ENCODE results near the gene LRRN2.
"Not testable (repeated sequence)": the region's sequence is repeated elsewhere in the genome, so short reads cannot be mapped to it uniquely, and the experiment has no call there.

LRRN2 gene

DNA sequence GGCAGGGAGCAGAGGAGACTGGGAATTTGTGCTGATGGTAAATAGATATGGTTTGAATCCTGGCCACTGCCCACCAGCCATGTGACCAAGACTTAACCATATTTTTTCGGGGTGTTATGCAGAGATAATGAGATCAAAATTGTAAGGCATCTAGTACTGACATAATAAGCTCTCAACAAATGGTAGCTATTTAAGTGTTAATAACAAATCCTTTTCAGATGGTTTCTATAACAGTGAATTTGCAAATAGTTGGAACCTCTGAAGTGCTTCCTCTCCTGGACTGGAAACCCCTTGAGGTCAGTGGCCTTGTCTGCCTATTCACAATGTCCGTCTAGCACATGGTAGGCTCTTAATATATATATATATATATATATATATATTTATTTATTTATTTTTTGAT lies 104.7 kb downstream of the LRRN2 start:
- H3K27me3 Mint-ChIP-seq, result no peaks in the 10 kb centered on the region
- peaks cover 13% of the 10 kb centered on the region for H3K36me3 Mint-ChIP-seq (ENCODE audit: low read depth)
- peaks cover 27% of the 10 kb centered on the region for H3K4me1 Mint-ChIP-seq (ENCODE audit: low read depth)
- no peak overlapping the region for H3K4me3 Mint-ChIP-seq
- no peaks in the 10 kb centered on the region for H3K9me3 Mint-ChIP-seq
- H3K27ac Mint-ChIP-seq, result no peak overlapping the region

DNA sequence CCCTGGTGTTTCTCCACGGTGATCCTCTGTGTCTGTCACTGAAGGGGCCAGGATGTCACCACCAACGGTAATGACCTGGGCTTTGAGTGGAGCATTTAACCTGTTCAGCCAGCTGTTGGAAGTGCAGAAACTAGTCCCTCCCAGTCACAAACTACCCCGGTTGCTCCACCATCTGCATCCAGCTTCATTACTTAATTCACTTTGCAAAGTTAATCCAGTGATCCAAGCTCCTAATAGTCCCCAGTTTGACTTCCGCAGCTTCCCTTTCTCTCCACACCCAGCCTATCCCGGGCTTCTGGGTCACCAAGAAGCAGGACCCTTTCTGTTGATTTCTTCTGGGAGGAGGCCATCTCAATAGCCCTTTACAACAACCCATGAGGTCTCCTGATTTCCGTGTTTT lies 105.9 kb downstream of the LRRN2 start:
- Mint-ChIP-seq H3K36me3 (ENCODE audit: low read depth) (peaks cover 13% of the 10 kb centered on the region), H3K9me3 (no peaks in the 10 kb centered on the region), H3K4me3 (no peak overlapping the region), H3K27me3 (no peaks in the 10 kb centered on the region), H3K4me1 (ENCODE audit: low read depth) (peaks cover 27% of the 10 kb centered on the region), H3K27ac (peak overlapping the region; percentile 9)

DNA sequence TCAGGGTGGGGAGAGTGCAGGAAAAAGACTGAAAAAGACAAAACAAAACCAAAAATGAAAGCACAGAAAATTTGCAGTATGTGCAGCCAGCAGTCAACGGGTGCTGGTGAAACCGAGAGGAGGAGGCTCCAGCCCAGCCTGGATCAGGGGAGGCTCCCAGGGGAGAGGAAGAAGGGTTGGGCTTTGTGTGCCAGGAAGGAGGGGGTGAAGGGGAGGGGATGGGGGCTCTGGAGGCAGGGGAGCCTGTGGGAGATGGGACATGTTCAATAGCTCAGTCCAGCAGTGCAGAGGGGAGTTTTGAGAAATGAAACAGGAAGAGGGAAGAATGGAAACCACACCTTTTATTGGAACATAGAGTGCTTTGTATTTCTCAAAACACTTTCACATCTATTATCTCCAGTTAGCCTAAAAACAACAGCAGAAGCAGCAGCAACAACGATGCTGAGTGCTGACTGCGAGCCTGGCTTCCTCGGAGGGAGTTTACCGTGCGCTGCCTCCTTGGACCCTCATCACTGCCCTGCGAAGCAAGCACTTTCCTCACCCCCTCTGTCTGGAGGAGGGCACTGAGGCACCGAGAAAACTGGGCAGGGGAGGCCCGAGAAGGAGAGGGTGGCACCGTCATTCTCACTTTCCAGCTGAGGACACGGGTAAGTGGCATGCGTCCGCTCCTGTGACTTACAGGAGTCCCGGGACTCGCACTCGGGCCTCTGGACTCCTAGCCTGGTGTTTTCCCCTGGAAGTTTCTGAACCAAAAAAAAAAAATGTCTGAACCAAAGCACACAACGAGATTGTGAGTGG lies 106.5 kb downstream of the LRRN2 start:
- H3K4me1 Mint-ChIP-seq (ENCODE audit: low read depth), result peaks cover 27% of the 10 kb centered on the region
- H3K4me3 Mint-ChIP-seq, result peak overlapping the region; percentile 60
- H3K9me3 Mint-ChIP-seq, result no peaks in the 10 kb centered on the region
- H3K36me3 Mint-ChIP-seq (ENCODE audit: low read depth), result peaks cover 13% of the 10 kb centered on the region
- peak overlapping the region; percentile 63 for H3K27ac Mint-ChIP-seq
- no peaks in the 10 kb centered on the region for H3K27me3 Mint-ChIP-seq

DNA sequence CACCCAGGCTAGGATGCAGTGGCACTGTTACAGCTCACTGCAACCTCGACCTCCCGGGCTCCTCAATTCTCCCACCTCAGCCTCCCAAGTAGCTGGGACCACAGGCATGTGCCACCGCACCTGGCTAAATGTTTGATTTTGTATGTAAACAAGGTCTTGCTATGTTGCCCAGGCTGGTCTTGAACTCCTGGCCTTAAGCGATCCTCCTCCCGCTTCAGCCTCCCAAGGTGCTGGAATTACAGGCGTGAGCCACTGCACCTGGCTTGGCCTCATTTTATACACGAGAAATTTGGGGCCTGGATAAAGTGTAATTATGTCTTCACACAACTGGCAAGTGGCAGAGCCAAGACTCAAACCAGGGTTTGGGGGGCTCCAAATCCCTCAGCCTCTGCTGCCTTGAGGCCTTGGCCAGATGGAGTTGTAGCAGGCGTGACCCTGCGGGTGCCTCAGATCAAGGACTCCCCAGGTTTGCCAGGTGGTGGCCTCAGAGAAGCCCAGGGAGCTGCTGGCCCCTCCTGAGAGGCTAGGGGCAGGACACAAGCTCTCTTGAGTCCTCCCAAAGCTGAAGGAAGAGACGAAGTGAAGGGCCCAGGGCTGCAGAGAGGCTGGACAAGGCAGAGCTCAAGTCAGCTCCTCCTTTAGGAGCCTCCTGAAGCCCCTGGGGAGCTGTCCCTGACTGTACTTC lies 107.6 kb downstream of the LRRN2 start:
- Mint-ChIP-seq H3K4me1 (ENCODE audit: low read depth) (peaks cover 27% of the 10 kb centered on the region), H3K9me3 (no peaks in the 10 kb centered on the region), H3K27ac (peak overlapping the region; percentile 63), H3K36me3 (ENCODE audit: low read depth) (peaks cover 13% of the 10 kb centered on the region), H3K4me3 (no peak overlapping the region), H3K27me3 (no peaks in the 10 kb centered on the region)

DNA sequence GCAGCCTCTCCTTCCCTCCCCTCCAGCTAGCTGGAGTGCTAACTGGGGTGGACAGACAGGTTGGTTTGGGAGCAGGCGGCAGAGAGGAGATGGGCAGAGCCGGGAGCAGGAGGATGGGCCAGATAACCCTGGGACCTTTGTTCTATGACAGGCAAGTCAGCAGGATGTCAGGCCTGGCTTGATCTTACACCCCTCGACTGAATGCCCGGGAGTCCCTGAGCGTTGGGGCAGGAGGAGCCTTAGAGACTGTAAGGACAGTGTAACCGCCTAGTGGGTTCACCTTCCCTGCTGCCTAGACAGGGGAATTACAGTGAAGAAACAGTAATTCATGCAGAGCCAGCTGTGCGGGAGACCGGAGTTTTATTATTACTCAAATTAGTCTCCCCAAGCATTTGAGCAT lies 109.1 kb downstream of the LRRN2 start:
- peaks cover 23% of the 10 kb centered on the region for H3K4me1 Mint-ChIP-seq (ENCODE audit: low read depth)

DNA sequence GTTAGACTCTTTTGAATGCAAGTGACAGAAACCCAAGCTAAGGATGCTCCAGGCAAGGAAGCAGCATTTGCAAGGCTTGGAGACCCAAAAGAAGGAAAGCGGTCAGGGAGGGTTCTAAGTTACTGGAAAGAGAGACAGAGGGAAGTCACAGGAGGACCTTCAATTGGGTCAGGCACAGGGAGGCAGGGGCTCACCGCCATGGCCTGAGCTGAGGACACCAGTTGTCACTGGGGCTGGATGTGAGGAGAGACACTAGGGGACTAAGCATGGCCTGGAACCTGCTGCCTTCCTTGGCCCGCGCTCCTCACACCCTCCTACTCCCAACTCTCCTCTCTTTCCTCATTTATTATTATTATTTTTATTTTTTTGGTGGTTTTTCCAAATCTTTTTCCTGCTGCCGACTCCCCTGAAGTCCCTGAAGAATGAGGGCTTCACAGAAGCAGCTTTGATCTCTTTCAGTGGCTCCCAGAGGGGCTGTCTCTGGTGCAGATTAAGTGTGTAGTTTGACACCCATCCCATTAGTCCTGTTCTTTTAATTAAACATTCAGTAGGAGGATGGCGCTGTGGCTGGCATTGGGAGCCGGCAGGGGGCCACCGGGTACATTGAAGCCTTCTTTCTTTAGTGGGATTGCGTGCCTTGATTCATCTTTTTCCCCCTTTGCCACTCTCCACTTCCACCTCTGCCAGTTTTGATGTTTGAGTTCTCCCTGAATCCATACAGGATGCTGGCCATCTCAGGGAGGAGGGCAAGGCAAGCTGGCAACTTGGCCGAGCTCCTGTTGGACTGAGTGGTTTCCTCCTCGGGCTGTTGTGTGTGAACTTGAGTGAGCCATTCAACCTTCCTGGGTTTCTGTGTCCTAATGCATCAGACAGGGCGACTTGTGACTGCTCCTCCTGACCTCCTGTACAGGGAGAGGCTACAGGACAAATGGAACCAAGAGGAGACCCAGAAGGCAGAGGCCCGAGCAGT lies 110.0 kb downstream of the LRRN2 start:
- H3K36me3 Mint-ChIP-seq (ENCODE audit: low read depth), result peaks cover 21% of the 10 kb centered on the region
- no peaks in the 10 kb centered on the region for H3K9me3 Mint-ChIP-seq
- no peaks in the 10 kb centered on the region for H3K27me3 Mint-ChIP-seq
- no peak overlapping the region for H3K4me3 Mint-ChIP-seq
- H3K27ac Mint-ChIP-seq, result no peak overlapping the region
- peaks cover 22% of the 10 kb centered on the region for H3K4me1 Mint-ChIP-seq (ENCODE audit: low read depth)

More for the DNA sequence above, 109.1 kb downstream of the LRRN2 start:
- Mint-ChIP-seq H3K9me3 (no peaks in the 10 kb centered on the region), H3K27ac (peak overlapping the region; percentile 4), H3K4me3 (no peak overlapping the region), H3K36me3 (ENCODE audit: low read depth) (peaks cover 15% of the 10 kb centered on the region), H3K27me3 (no peaks in the 10 kb centered on the region)

DNA sequence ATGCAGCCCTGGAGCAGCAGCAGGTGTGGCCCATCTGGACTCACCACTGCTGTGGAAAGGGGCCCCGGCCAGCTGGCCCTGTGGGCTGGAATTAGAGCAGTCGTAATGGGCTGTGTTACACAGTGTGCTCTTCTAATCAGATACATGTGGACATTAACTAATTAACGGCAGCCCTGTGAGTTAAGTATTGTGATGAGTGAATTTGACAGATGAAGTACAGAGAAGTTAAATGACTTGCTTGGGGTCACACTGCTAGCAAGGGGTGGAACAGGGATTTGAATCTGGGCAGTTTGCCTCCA lies 110.7 kb downstream of the LRRN2 start:
- Mint-ChIP-seq H3K4me3 (no peak overlapping the region), H3K27ac (no peak overlapping the region), H3K36me3 (ENCODE audit: low read depth) (peaks cover 20% of the 10 kb centered on the region), H3K4me1 (ENCODE audit: low read depth) (peaks cover 17% of the 10 kb centered on the region), H3K9me3 (no peaks in the 10 kb centered on the region), H3K27me3 (no peaks in the 10 kb centered on the region)

DNA sequence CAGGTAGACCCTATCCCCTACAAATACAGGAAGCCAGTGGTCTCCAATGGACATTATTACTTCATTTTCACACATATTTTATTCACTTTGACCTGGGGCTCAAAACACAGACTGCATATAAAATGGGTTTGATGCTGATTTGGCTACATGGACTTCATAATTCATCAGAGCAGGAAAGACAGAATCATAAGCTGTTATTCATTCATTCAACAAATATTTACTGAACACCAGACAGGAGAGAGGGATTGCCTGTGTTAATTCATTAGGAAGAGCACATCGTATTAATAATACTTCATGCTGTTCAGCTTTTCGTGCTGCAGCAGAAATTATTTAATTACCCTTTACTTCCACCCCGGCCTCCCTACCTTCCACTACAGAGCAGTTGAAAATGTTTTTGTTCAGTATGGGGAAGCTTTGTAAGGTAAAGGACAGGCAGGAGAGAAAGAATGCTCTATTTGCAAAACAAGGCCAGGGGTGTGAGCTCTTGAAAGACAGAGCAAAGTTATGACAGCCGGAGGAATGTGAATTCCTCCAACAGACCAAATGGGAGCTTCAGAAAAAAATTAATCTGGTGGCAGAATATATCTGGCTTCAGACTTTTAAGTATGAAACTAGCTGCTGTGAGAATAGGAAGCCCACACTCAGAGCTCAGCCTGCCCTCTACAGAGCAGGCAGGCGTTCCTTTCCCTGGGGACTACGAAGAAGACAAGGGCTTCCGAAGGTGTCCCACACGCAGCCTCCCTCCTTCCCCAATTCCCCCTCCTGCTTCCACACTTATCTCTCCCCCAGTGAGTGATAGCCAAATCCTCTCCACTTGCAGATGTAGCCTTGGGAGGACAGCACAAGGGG lies 111.3 kb downstream of the LRRN2 start:
- H3K27me3 Mint-ChIP-seq, result no peaks in the 10 kb centered on the region
- H3K4me1 Mint-ChIP-seq (ENCODE audit: low read depth), result peaks cover 11% of the 10 kb centered on the region
- no peak overlapping the region for H3K27ac Mint-ChIP-seq
- H3K9me3 Mint-ChIP-seq, result no peaks in the 10 kb centered on the region
- H3K36me3 Mint-ChIP-seq (ENCODE audit: low read depth), result peaks cover 21% of the 10 kb centered on the region
- no peak overlapping the region for H3K4me3 Mint-ChIP-seq

DNA sequence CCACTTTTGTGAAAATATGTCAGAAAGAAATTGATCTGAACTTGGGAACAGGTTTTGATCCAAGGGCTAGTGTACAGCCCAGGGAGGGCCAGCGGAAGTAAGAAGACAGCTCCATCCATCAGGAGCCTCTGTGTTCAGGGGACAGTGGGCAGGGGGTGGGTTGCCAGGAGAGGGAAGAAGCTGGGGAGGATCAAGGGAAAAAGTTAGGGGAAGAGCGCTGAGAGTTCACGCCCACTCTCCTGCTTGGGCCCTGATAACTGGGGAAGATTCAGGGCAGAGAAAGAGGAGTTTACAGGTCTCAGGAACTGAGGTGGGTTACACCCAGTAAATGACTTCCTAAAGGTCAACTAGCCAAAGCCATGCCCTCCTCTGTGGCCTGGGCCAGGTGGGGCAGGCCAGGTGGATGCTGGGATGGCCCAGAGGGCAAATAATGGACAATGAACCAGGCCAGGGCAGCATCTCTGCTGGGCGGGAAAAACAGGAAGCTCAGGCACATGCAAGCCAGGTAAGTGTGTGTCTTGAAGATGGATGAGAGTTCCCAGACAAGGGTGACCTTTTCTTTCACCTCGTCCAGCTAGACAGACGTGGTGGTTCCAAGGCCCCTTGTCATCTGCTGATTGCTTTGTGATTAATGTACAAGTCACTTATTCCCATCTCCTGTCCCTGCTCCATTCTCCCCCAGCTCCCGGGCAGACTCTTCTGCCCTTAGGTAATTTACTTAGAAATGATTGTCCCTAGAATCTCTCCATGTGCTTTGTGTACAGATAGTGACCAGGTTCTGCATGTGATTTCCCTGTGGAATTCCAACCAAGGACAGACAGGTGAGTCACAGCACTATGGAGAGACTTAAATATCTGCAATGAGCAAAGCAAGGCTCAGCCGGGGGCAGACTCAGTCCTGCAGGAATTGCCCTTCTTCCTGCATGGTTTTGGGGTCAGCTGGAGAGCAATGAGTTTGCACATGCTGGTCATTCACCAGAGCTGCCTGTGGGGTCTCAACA lies 112.3 kb downstream of the LRRN2 start:
- Mint-ChIP-seq H3K9me3 (no peaks in the 10 kb centered on the region), H3K27ac (no peak overlapping the region), H3K4me1 (ENCODE audit: low read depth) (peaks cover 1% of the 10 kb centered on the region), H3K36me3 (ENCODE audit: low read depth) (peaks cover 24% of the 10 kb centered on the region), H3K27me3 (no peaks in the 10 kb centered on the region), H3K4me3 (no peak overlapping the region)

DNA sequence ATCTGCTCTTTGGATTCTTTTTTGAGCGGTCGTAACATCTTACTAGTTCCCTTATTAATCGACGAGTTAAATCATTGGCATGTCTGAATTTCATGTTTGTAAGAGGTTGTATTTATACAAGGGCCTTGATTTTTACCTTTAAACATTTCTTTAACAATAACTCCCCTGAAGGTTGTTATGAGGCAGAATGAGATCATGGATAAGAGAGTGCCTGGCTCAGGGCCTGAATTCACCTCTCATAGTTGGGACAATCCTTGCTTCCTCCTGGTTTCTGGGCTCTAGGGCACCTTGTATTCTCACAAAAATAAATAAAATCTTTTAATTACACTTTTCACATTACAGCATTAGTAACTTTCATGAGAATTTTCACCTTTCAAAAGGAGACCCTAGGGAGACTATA lies 113.9 kb downstream of the LRRN2 start:
- H3K9me3 Mint-ChIP-seq, result no peaks in the 10 kb centered on the region
- no peaks in the 10 kb centered on the region for H3K27me3 Mint-ChIP-seq
- H3K27ac Mint-ChIP-seq, result no peak overlapping the region
- peaks cover 30% of the 10 kb centered on the region for H3K36me3 Mint-ChIP-seq (ENCODE audit: low read depth)
- no peaks in the 10 kb centered on the region for H3K4me1 Mint-ChIP-seq (ENCODE audit: low read depth)
- no peak overlapping the region for H3K4me3 Mint-ChIP-seq

DNA sequence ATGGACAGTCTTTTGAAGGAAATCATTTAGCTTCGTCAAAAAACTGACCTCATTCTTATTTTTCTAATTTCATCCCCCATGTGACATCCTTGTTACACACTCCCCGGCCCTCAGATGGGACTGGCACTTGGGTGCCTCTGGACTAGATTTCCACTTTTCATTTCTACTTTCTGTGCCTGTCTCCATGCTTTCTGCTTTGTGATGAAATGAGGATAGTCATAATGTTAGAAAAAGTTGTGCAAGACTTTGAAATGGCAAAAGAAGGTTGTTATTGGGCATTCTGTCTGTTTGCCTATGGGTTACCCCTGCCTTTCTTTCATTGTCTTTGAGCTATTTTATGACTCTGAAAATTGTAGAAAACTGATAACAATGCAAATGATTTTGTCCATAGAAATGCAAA lies 114.4 kb downstream of the LRRN2 start:
- no peak overlapping the region for H3K27ac Mint-ChIP-seq
- H3K4me1 Mint-ChIP-seq (ENCODE audit: low read depth), result peaks cover 4% of the 10 kb centered on the region
- H3K4me3 Mint-ChIP-seq, result no peak overlapping the region
- no peaks in the 10 kb centered on the region for H3K9me3 Mint-ChIP-seq
- H3K27me3 Mint-ChIP-seq, result no peaks in the 10 kb centered on the region
- peaks cover 33% of the 10 kb centered on the region for H3K36me3 Mint-ChIP-seq (ENCODE audit: low read depth)

DNA sequence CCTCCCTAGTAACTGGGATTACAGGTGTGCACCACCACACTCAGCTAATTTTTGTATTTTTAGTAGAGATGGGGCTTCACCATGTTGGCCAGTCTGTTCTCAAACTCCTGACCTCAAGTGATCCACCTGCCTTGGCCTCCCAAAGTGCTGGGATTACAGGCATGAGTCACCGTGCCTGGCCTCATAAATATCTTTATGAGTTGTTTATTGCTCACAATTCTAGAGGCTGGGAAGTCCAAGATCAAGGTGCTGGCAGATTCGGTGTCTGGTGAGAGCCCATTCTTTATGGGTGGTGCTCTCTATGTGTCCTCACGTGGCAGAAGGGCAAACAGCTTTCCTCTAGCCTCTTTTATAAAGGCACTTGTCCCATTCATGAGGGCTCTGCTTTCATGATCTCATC lies 115.5 kb downstream of the LRRN2 start:
- not testable (repeated sequence) for H3K27ac Mint-ChIP-seq, H3K9me3 Mint-ChIP-seq, H3K27me3 Mint-ChIP-seq, H3K4me3 Mint-ChIP-seq
- Mint-ChIP-seq H3K4me1 (ENCODE audit: low read depth) (peaks cover 15% of the 10 kb centered on the region), H3K36me3 (ENCODE audit: low read depth) (peaks cover 35% of the 10 kb centered on the region)

DNA sequence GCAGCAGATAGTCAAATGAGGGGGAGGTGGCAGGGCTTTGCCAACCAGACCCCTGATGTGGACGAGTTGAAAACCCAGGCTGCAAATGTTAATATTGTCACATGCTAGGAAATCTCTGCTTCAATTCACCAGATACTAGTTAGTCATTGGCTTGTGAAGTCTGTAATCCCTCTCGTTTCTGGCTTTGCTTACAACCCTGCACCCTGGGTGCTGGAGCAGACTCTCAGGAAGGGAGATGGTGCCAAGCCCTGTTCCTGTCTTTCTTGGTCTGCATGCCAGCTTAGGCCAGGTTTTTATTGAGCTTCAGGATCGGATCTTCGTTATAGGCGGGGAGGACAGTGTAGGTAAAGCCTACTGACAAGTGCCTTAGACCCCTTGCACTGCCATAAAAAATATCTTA lies 116.1 kb downstream of the LRRN2 start:
- H3K36me3 Mint-ChIP-seq (ENCODE audit: low read depth), result peaks cover 38% of the 10 kb centered on the region
- peaks cover 21% of the 10 kb centered on the region for H3K4me1 Mint-ChIP-seq (ENCODE audit: low read depth)
- H3K9me3 Mint-ChIP-seq, result no peaks in the 10 kb centered on the region
- H3K27ac Mint-ChIP-seq, result no peak overlapping the region
- no peak overlapping the region for H3K4me3 Mint-ChIP-seq
- no peaks in the 10 kb centered on the region for H3K27me3 Mint-ChIP-seq
